H1 (cell line): ENCODE results near the gene LRATD1. TPM values are rescaled to one million over a fixed set of nuclear protein-coding genes. Genes with fewer than 3 reads are reported as not detected.
A peak's percentile ranks its signal among the peaks of the same experiment; 100 is the strongest.

ENCODE experiments used
- CTCF ChIA-PET: fragments of 300-600 bp; sonication (Branson Sonifier 250); formaldehyde crosslinking; loops from one replicate; lab custom pipeline; 2021; ENCODE audit not compliant: partially characterized antibody; lab: Charles Lee
- POLR2A ChIA-PET: fragments of 300-600 bp; sonication (Branson Sonifier 250); formaldehyde crosslinking; loops from one replicate; lab custom pipeline; 2021; ENCODE audit warnings: inconsistent platforms; ENCODE audit not compliant: partially characterized antibody; lab: Charles Lee
- DNase-seq, 2 experiments: peaks; one replicate each; pipeline versions ENCODE4 v3.0.0 to v3.0.0-alpha.2; 2010 to 2022; ENCODE audit warnings: low spot score in 2 of 2, low read depth in 1 of 2, mixed read lengths in 1 of 2
- FAIRE-seq: peaks from 2 replicates; lab custom pipeline; 2011; peaks lifted over from hg19 to GRCh38; lab: Jason Lieb, UNC
- H2AFZ ChIP-seq: 2 replicates; pipeline ENCODE4 v1.8.1; 2012; ENCODE audit warnings: low read length, inconsistent platforms
- H2AK5ac ChIP-seq: 2 replicates; pipeline ENCODE4 v1.6.1; 2013; ENCODE audit warnings: low read depth, low read length
- H2BK120ac ChIP-seq: replicated peaks from 2 replicates; pipeline ENCODE3; 2013; ENCODE audit warnings: low read depth, low read length, inconsistent platforms
- H2BK12ac ChIP-seq: 2 replicates; pipeline ENCODE4 v1.6.1; 2013; ENCODE audit warnings: low read depth, low read length
- H2BK15ac ChIP-seq: 2 replicates; pipeline ENCODE4 v1.6.1; 2013; ENCODE audit warnings: low read length
- H2BK20ac ChIP-seq: 2 replicates; pipeline ENCODE4 v1.6.1; 2013; ENCODE audit warnings: low read length
- H2BK5ac ChIP-seq: 2 replicates; pipeline ENCODE4 v1.6.1; 2013; ENCODE audit warnings: low read depth, low read length
- H3K14ac ChIP-seq: 2 replicates; pipeline ENCODE4 v1.6.1; 2013; ENCODE audit warnings: inconsistent platforms; ENCODE audit not compliant: insufficient read length
- H3K18ac ChIP-seq: 2 replicates; pipeline ENCODE4 v1.6.1; 2013; ENCODE audit warnings: low read length; ENCODE audit errors: extremely low read depth
- H3K23ac ChIP-seq: 2 replicates; pipeline ENCODE4 v1.6.1; 2013; ENCODE audit warnings: inconsistent platforms; ENCODE audit not compliant: insufficient read length
- H3K23me2 ChIP-seq: 2 replicates; pipeline ENCODE4 v1.6.1; 2013; ENCODE audit warnings: low read depth, low read length
- H3K27ac ChIP-seq: 2 replicates; pipeline ENCODE4 v1.6.1; 2011; ENCODE audit warnings: low read depth, low read length, inconsistent platforms
- H3K27me3 ChIP-seq, 4 experiments: replicated peaks in 1 of 4; 1 replicate in 1 of 4; 2 replicates in 3 of 4; pipeline versions ENCODE4 v1.6.1 to v1.8.1; 2011 to 2013; ENCODE audit warnings: low read length in 3 of 4, mild to moderate bottlenecking in 3 of 4, inconsistent platforms in 2 of 4, mixed read lengths in 2 of 4, moderate library complexity in 1 of 4; ENCODE audit not compliant: control insufficient read depth in 3 of 4, insufficient read depth in 3 of 4; ENCODE audit errors: extremely low read depth in 1 of 4
- H3K36me3 ChIP-seq, 4 experiments: 2 replicates each; pipeline versions ENCODE4 v1.6.1 to v1.8.1; 2011 to 2013; ENCODE audit warnings: mild to moderate bottlenecking in 4 of 4, low read length in 3 of 4, moderate library complexity in 2 of 4, control low read depth in 1 of 4, inconsistent platforms in 1 of 4; ENCODE audit not compliant: insufficient read depth in 4 of 4, control insufficient read depth in 2 of 4
- H3K4ac ChIP-seq: replicated peaks from 2 replicates; pipeline ENCODE3; 2013; ENCODE audit warnings: low read length, low read depth, mixed read lengths, inconsistent platforms; ENCODE audit not compliant: insufficient read length
- H3K4me1 ChIP-seq, 4 experiments: replicated peaks in 1 of 4; 1 replicate in 1 of 4; 2 replicates in 3 of 4; pipeline versions ENCODE4 v1.6.1 to v1.8.1; 2011 to 2013; ENCODE audit warnings: low read length in 3 of 4, inconsistent platforms in 2 of 4, mixed read lengths in 1 of 4; ENCODE audit not compliant: insufficient read depth in 4 of 4, control insufficient read depth in 3 of 4
- H3K4me2 ChIP-seq, 2 experiments: 2 replicates each; pipeline versions ENCODE4 v1.6.1 to v1.8.1; 2011 to 2013; ENCODE audit warnings: low read depth in 2 of 2, low read length in 2 of 2, control low read depth in 1 of 2, inconsistent platforms in 1 of 2, mild to moderate bottlenecking in 1 of 2; ENCODE audit not compliant: insufficient read depth in 1 of 2
- H3K4me3 ChIP-seq, 4 experiments: fragments of 200-600, 300-600 bp in 1 of 4; sonication (generic), shearing (Covaris generic), sonication (Bioruptor Twin) in 1 of 4; 2 replicates each; pipeline versions ENCODE4 v1.5.1 to v1.8.1; 2011 to 2016; ENCODE audit warnings: low read length in 4 of 4, low read depth in 3 of 4, control low read depth in 2 of 4, inconsistent platforms in 2 of 4, mild to moderate bottlenecking in 2 of 4, mixed read lengths in 1 of 4, moderate library complexity in 1 of 4; ENCODE audit not compliant: insufficient read depth in 2 of 4; ENCODE audit errors: extremely low read depth in 1 of 4
- H3K56ac ChIP-seq: replicated peaks from 2 replicates; pipeline ENCODE3; 2013; ENCODE audit warnings: low read depth, mild to moderate bottlenecking, mixed read lengths, low read length, inconsistent platforms; ENCODE audit not compliant: insufficient read length
- H3K79me1 ChIP-seq: 2 replicates; pipeline ENCODE4 v1.6.1; 2013; ENCODE audit warnings: low read depth, low read length, control low read depth
- H3K79me2 ChIP-seq, 2 experiments: 2 replicates each; pipeline versions ENCODE4 v1.6.1 to v1.8.1; 2012 to 2013; ENCODE audit warnings: low read length in 2 of 2, mild to moderate bottlenecking in 2 of 2, inconsistent platforms in 1 of 2; ENCODE audit not compliant: insufficient read depth in 2 of 2, control insufficient read depth in 1 of 2
- H3K9ac ChIP-seq, 4 experiments: replicated peaks in 1 of 4; 1 replicate in 1 of 4; 2 replicates in 3 of 4; pipeline versions ENCODE4 v1.6.1 to v1.8.1; 2011 to 2013; ENCODE audit warnings: low read depth in 3 of 4, low read length in 3 of 4, control low read depth in 2 of 4, mild to moderate bottlenecking in 2 of 4, moderate library complexity in 2 of 4, inconsistent platforms in 1 of 4; ENCODE audit errors: extremely low read depth in 1 of 4
- H3K9me3 ChIP-seq, 2 experiments: 2 replicates each; pipeline versions ENCODE4 v1.6.1 to v1.8.1; 2012 to 2013; ENCODE audit warnings: mild to moderate bottlenecking in 2 of 2, moderate library complexity in 2 of 2, control low read depth in 1 of 2, inconsistent platforms in 1 of 2, low read depth in 1 of 2, low read length in 1 of 2, mixed read lengths in 1 of 2; ENCODE audit not compliant: insufficient read depth in 2 of 2
- H4K20me1 ChIP-seq, 2 experiments: replicated peaks in 1 of 2; 2 replicates each; pipeline versions ENCODE3 to v1.8.1; 2011 to 2013; ENCODE audit warnings: inconsistent platforms in 2 of 2, low read length in 2 of 2, mild to moderate bottlenecking in 1 of 2; ENCODE audit not compliant: insufficient read depth in 2 of 2, control insufficient read depth in 1 of 2
- H4K5ac ChIP-seq: 2 replicates; pipeline ENCODE4 v1.6.1; 2013; ENCODE audit warnings: low read length, low read depth, mixed read lengths, inconsistent platforms; ENCODE audit not compliant: insufficient read length
- H4K8ac ChIP-seq: 2 replicates; pipeline ENCODE4 v1.8.0; 2013; ENCODE audit warnings: mild to moderate bottlenecking, moderate library complexity, low read length, inconsistent platforms; ENCODE audit not compliant: insufficient read depth; ENCODE audit errors: extremely low read depth
- H4K91ac ChIP-seq: replicated peaks from 2 replicates; pipeline ENCODE3; 2013; ENCODE audit warnings: low read length, mixed read lengths, inconsistent platforms; ENCODE audit not compliant: insufficient read length
- POLR2A ChIP-seq, 2 experiments: IDR thresholded peaks; 1 replicate in 1 of 2; 2 replicates in 1 of 2; pipeline ENCODE4 v1.6.1; 2011; ENCODE audit warnings: low read depth in 2 of 2, low read length in 2 of 2, mild to moderate bottlenecking in 2 of 2; ENCODE audit errors: control extremely low read depth in 1 of 2
- TBP ChIP-seq: IDR thresholded peaks from 2 replicates; pipeline ENCODE4 v1.6.1; 2011; ENCODE audit warnings: low read depth, low read length, improper control_type of control experiment
- WGBS, 2 experiments: shearing (Covaris generic) in 1 of 2; methylation state at CpG; one replicate each; pipeline versions ENCODE4 v1.1.6 to v1.1.7; 2013 to 2015; ENCODE audit warnings: low lambda C conversion rate in 2 of 2, mixed read lengths in 2 of 2, inconsistent platforms in 1 of 2, low coverage in 1 of 2, missing lambda C conversion rate in 1 of 2; ENCODE audit not compliant: insufficient replicate concordance in 2 of 2, insufficient coverage in 1 of 2, insufficient read length in 1 of 2; ENCODE audit errors: extremely low coverage in 1 of 2, missing lambda C conversion rate in 1 of 2; 5-methylcytosine and 5-hydroxymethylcytosine counted together
- long read RNA-seq, 2 experiments: library from RNA in 1 of 2; library from capped mRNA in 1 of 2; stranded (forward); transcript quantifications; one replicate each; pipeline ENCODE4 v2.0.0, GENCODE V29; 2021; ENCODE audit warnings: inconsistent platforms in 1 of 2
- polyA minus RNA-seq, 3 experiments: library from RNA; depleted of rRNA, polyadenylated mRNA; stranded (reverse); fragments of >200 nt; gene quantifications; 1 replicate in 2 of 3; 2 replicates in 1 of 3; pipeline ENCODE4 v1.2.3, GENCODE V29; 2011
- polyA plus RNA-seq, 7 experiments: library from polyadenylated mRNA; depleted of rRNA in 3 of 7; stranded (reverse) in 5 of 7; unstranded in 2 of 7; fragments of >200 nt in 5 of 7; fragments of 200-250 nt in 2 of 7; gene quantifications; 1 replicate in 5 of 7; 2 replicates in 1 of 7; 4 replicates in 1 of 7; pipeline versions ENCODE4 v1.2.1 to v1.2.3, GENCODE V29; 2011 to 2013; ENCODE audit warnings: missing spikeins in 2 of 7, mixed read lengths in 2 of 7
- total RNA-seq: library from RNA; stranded (reverse); fragmentation: NEBNext Ultra II Directional; extraction: Animal tissue kit (Norgen Biotek cat#: 25700); gene quantifications from 2 replicates; pipeline ENCODE4 v1.2.1, GENCODE V29; 2021

The LRATD1 gene
- total RNA-seq (2.3 and 2.4 TPM in 2 replicates), polyA plus RNA-seq (2011; rRNA removed) (1.2 and 1.5 TPM in 2 replicates), polyA minus RNA-seq (2011; rRNA and poly(A)+ RNA removed) (0.54 and 0.88 TPM in 2 replicates)
- 1.4 TPM for polyA plus RNA-seq (2011; cell fraction: cytosol; rRNA removed)
- polyA plus RNA-seq (2011; cell fraction: nucleus; rRNA removed): 2.7 TPM
- 1.2 to 1.7 TPM (median 1.5 TPM) in 4 replicates for polyA plus RNA-seq (2012, experiment 1 of 2)
- 1.2 TPM for polyA plus RNA-seq (2012, experiment 2 of 2)
- polyA plus RNA-seq (2013, experiment 1 of 2): 1.7 TPM
- polyA plus RNA-seq (2013, experiment 2 of 2): 1.8 TPM
- polyA minus RNA-seq (2011; cell fraction: cytosol; rRNA and poly(A)+ RNA removed): 1.3 TPM
- 4.5 TPM for polyA minus RNA-seq (2011; cell fraction: nucleus; rRNA and poly(A)+ RNA removed)
- long read RNA-seq, experiment 1, partial matches to known transcripts: 2 of 3 reads
- long read RNA-seq, experiment 1, other reads (novel, unspliced or antisense): 0 of 3 reads
- long read RNA-seq, experiment 2: 0 reads

- H4K91ac ChIP-seq: no peak within 1 kb of the TSS
- H4K20me1 ChIP-seq: peaks cover 2 to 6% of the 10 kb centered on the region in 2 experiments
- H3K14ac ChIP-seq: no peak within 1 kb of the TSS
- H3K4me3 ChIP-seq: peak within 1 kb of the TSS; percentile 62 to 79 (median 72)
- no peaks in the 10 kb centered on the region for H3K79me2 ChIP-seq
- no peak within 1 kb of the TSS for H2BK5ac ChIP-seq
- H2BK120ac ChIP-seq: no peak within 1 kb of the TSS
- FAIRE-seq (no peak), DNase-seq (peak; percentile 61 to 89)
- H2BK20ac ChIP-seq: no peak within 1 kb of the TSS
- H3K56ac ChIP-seq: no peak within 1 kb of the TSS
- peaks cover 3 to 21% (median 13%) of the 10 kb centered on the region in 4 experiments for H3K4me1 ChIP-seq
- no peak within 1 kb of the TSS for H4K8ac ChIP-seq
- H2BK15ac ChIP-seq: no peak within 1 kb of the TSS
- H3K9me3 ChIP-seq: no peaks in the 10 kb centered on the region
- CTCF ChIA-PET: interaction anchor here (1.0 to 1.2 kb wide), 4 partner anchors 10 to 271 kb away, joined by 3 to 9 read pairs (median 4); no protein-coding TSS in a partner anchor
- H3K27ac ChIP-seq: no peak within 1 kb of the TSS
- H3K27me3 ChIP-seq: peaks cover 21 to 61% (median 44%) of the 10 kb centered on the region in 4 experiments
- no peak within 1 kb of the TSS; the same call in 1 of the 2 replicates for H3K18ac ChIP-seq
- H2AFZ ChIP-seq: peak within 1 kb of the TSS; percentile 76
- H3K36me3 ChIP-seq: no peaks in the 10 kb centered on the region
- peak within 1 kb of the TSS; percentile 94 to 98 for H3K4me2 ChIP-seq
- no peak within 1 kb of the TSS for H4K5ac ChIP-seq
- POLR2A ChIA-PET: no interaction called here
- 2% methylated on average over 54 of the region's 81 CpGs; no CpG with 5 or more reads in 1 of the 2 experiments for WGBS, 2 experiments
- H3K4ac ChIP-seq: no peak within 1 kb of the TSS
- H2BK12ac ChIP-seq: peak within 1 kb of the TSS; percentile 98; the same call in 1 of the 2 replicates
- no peak within 1 kb of the TSS; a peak in 1 of 7 replicates for H3K9ac ChIP-seq
- H3K23me2 ChIP-seq: peaks cover 28% of the 10 kb centered on the region
- H2AK5ac ChIP-seq: no peak within 1 kb of the TSS
- H3K79me1 ChIP-seq: no peaks in the 10 kb centered on the region
- H3K23ac ChIP-seq: no peak within 1 kb of the TSS
- TF ChIP-seq POLR2A (IDR thresholded peaks at IDR 0.05; ENCODE audit: control extremely low read depth in 1 of 2, low read depth in 2 of 2, low read length in 2 of 2) (peak in 1 of 2 experiments; percentile 55; a peak in 2 of 3 replicates), TBP (peak; percentile 75; the same call in 1 of the 2 replicates)
Measured at GRCh38 chr2:14632133-14632936, at the start of gene LRATD1. LRATD1 (plus strand) TSS chr2:14632717; CDS start chr2:14633980, 1,263 bp downstream.
